ENCODE results near the gene ROBO2.

Gene ROBO2

DNA sequence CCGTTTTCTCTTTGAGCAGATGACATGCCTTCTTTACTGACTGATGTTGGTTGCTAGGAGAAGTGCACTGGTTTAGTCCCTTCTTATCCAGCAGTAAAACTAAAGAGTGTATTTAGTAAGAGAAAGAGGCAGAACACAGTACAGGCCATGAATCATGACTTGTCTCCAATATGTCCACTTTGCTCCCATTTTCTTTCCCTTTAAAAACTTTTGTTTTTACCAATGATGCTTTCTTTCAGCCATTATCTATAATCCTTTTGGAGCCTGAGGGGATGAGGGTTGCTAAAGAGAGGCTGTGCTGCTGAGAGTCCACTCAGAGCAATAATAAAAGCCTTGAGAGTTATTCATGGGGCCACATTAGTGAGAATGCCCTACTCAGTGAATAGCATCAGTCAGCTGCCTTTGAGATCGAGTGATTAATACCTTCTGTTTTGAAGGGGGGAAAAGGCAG, 12.2 kb downstream of the ROBO2 start:
- DNase-seq: no peak

GRCh38 chr3:77052733-77053670, 13.1 kb downstream of the ROBO2 start:
- DNase-seq: no peak

GRCh38 chr3:77053795-77054194, 13.9 kb downstream of the ROBO2 start:
- DNase-seq: no peak

- no peak for DNase-seq
Observed at GRCh38 chr3:77055841-77056341, 16.0 kb downstream of the ROBO2 start.

GRCh38 chr3:77059354-77059753, 19.5 kb downstream of the ROBO2 start:
- no peak for DNase-seq

DNA sequence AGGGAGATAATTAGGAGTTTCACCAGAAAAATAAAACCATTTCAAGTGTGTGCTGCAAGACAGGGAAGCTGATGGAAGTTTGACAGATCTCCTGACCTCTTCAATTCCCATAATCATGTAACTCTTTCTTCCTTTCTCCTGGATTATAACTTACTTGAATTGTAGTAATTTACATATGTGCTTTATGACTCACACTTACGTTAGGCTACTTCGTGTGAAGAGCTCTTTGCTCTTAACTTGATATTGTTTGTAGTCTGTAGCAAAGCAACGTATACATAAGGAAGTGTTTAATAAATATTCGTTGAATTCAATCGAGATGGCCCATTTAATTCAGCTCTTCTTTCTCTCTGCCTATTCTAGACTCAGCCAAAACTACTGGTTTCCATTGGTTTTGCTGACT, 23.5 kb downstream of the ROBO2 start:
- DNase-seq: no peak

- DNase-seq: no peak
Observed at GRCh38 chr3:77065750-77066149, 25.9 kb downstream of the ROBO2 start.

GRCh38 chr3:77066829-77067228, 26.9 kb downstream of the ROBO2 start:
- DNase-seq: no peak

GRCh38 chr3:77068808-77069207, 28.9 kb downstream of the ROBO2 start:
- no peak for DNase-seq

DNA sequence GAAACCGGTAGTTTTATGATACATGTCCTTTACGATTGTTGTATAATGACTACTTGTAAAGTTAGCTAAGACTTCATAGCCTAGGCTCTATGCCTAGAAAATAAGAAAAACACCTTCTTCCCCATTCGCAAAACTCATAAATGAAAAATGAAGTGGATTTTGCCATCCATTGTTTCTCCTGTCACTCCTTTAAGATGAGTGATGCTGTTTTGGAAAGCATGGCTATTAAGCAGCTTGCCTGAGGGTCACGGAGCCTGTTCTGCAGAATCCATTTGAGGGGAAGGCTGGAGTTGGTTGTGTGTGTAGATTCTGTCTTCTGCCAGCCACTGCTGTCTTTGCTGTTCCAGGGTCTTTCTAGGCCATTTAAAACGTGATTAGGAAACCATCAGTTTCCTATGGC, 31.5 kb downstream of the ROBO2 start:
- DNase-seq: no peak

- DNase-seq: no peak
Observed at GRCh38 chr3:77071809-77072208, 31.9 kb downstream of the ROBO2 start.

DNA sequence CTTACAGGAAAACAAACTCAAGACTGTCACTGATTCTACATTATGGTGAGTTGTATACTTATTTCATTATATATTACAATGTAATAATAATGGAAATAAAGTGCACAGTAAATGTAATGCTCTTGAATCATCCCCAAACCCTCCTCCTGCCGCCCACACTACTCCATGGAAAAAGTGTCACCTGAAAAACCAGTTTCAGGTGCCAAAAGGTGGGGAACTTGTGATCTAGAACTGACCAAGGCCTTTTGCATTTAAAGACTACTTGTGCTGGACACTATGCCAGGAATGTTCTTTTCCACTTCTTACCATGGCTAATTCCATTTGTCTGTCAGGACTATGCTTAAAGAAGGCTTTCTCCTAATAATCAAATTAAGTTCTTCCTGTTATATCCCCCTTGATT, 32.3 kb downstream of the ROBO2 start:
- DNase-seq: no peak

DNA sequence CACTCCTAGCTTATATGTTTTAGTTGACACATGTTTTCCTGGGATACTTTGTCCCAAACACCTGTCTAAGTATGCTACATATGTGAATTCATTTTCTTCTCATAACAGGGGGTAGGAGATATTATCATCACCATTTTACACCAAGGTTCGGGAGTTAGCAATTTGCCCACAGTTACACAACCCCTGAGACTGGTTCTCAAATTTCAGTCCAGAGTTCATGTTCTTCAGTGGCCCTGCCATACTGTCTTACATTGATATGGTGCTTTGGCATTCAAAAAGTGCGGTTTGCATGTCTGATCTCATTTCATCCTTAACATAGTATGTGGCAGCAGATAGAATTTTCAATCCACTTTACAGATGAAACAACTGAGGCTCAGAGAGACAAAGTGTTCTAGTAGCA, 38.4 kb downstream of the ROBO2 start:
- DNase-seq: no peak

GRCh38 chr3:77079988-77080610, 40.2 kb downstream of the ROBO2 start:
- DNase-seq: no peak

DNA sequence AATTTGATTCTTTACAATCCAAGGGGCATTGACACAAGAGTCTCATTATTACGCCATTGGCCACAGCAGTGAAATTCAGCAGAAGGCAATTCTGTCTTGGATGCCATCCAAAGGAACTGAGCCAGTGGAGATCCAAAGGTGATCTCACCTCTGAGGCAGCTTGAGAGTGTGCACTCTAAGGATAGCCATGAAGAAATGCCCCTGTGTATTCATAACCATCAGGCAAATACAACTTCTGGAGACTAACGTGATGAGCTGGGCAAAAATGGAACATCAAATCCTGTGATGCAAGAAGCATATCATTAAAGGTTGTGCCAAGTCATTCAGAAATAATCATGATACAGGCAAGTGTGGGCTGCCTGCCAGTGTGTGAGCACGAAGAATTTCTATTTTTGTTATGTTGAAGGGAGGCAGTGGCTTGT, 41.4 kb downstream of the ROBO2 start:
- DNase-seq: no peak

- no peak for DNase-seq
Observed at GRCh38 chr3:77084511-77084910, 44.6 kb downstream of the ROBO2 start.

DNA sequence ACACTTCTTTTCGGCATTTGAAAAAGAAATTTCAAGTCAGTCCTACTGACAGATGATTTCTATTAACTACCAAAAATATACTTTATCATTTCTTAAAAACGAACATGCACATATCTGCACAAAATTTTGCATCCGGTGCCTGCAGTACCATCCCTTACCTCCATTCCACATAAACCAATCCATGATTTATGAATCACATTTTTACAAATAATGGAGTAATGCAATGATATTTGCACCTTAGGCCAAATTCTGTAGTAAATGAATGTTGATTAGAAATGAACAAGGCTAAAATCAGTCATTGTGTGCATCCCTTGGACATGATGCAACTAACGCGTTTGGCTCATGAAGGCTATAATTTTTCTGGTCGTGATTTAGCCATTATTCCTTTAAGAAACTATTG, 46.5 kb downstream of the ROBO2 start:
- no peak for DNase-seq

- no peak for DNase-seq
Observed at GRCh38 chr3:77091809-77092208, 51.9 kb downstream of the ROBO2 start.

DNA sequence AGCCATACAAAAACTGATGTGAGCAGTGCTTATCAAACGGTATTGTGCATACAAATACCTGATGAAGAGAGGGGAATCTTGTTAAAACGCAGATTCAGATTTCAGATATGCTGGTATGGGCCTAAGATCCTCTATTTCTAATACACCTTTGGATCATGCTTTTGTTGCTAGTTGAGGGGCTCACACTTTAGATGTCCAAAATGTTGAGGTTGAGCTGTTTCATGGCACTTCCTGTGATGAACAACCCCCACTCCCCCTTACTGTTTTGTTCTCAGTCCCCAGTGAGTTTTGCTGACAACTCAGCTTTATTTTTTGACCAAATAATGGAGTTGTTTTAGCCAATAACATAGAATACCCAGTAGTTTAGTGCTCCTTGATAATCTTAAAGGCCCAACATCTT, 53.2 kb downstream of the ROBO2 start:
- DNase-seq: no peak

- DNase-seq: no peak
Observed at GRCh38 chr3:77096145-77096544, 56.2 kb downstream of the ROBO2 start.

- no peak for DNase-seq
Observed at GRCh38 chr3:77096966-77097890, 57.3 kb downstream of the ROBO2 start.

DNA sequence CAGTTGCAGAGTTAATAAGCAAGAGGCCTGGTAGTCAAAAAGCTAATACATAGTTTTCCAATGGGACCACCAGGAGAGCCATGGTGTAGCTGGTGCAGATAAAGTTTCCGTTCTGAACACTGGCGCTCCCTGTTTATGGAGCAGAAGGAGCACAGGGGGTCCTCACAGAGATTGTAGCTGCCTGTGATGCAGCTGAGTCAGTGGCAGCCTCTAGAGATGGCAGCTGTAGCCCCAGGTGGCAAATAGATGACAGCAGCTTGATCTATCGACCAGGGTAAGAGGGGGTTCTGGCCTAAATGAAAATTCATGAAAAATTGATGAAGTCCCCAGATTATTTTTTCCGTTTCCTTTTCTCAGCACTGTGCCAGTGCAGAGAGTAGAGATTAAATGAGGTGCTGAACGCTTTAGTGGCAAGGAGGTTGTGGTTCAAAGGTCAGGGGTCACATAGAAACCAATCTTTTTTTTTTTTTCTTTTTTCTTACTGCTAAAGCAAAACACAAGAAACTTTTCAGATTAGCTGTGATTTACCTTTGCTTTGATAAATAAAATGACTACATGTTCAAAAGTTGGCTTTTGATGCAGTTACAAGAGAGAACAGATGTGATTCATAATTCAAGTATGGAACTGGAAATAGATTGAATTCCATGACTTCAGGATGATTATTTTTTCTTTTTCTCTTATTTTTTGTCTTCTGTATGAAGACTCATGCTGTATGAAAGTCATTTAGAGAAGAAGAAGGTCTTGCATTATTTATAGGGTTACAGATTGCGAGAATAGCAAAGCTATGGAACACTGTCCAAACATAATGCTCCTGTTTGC, 63.3 kb downstream of the ROBO2 start:
- no peak for DNase-seq

All from CD4-positive, alpha-beta T cell treated with Interleukin-4 for 1 hour (primary cell).